ENCODE measurements around the gene OLA1. TPM values are rescaled to one million over a fixed set of nuclear protein-coding genes. Genes with fewer than 3 reads are reported as not detected.

OLA1 gene
- total RNA-seq, 1 donor from 2014 or later = 79.4 TPM

DNA sequence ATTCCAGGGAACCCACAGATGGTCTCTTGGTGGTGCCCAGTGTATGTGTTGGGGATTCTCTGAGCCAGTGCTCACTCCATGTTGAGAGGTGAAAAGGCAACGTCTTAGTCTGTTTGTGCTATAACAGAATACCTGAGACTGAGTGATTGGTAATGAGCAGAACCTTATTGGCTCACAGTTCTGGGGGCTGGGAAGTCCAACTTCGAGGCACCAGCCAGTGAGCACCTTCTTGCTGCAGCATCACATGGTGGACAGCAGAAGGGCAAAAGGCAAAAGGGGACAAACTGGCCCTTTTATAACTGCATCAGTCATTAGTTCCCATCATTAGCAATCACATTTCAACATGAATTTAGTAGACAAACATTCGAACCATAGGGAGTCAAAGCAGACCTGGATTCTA lies 202.2 kb downstream of the OLA1 start:
- Mint-ChIP-seq H3K9me3 (ENCODE audit: unreplicated experiment) (no peaks in the 10 kb centered on the region), H3K4me3 (ENCODE audit: unreplicated experiment) (no peak overlapping the region), H3K27ac (ENCODE audit: unreplicated experiment) (no peak overlapping the region), H3K27me3 (ENCODE audit: unreplicated experiment) (no peaks in the 10 kb centered on the region), H3K4me1 (ENCODE audit: unreplicated experiment) (peaks cover 2% of the 10 kb centered on the region), H3K36me3 (ENCODE audit: unreplicated experiment) (no peaks in the 10 kb centered on the region)
- no peak for DNase-seq (ENCODE audit: extremely low spot score, unreplicated experiment)
- TF ChIP-seq, protein P1, sequence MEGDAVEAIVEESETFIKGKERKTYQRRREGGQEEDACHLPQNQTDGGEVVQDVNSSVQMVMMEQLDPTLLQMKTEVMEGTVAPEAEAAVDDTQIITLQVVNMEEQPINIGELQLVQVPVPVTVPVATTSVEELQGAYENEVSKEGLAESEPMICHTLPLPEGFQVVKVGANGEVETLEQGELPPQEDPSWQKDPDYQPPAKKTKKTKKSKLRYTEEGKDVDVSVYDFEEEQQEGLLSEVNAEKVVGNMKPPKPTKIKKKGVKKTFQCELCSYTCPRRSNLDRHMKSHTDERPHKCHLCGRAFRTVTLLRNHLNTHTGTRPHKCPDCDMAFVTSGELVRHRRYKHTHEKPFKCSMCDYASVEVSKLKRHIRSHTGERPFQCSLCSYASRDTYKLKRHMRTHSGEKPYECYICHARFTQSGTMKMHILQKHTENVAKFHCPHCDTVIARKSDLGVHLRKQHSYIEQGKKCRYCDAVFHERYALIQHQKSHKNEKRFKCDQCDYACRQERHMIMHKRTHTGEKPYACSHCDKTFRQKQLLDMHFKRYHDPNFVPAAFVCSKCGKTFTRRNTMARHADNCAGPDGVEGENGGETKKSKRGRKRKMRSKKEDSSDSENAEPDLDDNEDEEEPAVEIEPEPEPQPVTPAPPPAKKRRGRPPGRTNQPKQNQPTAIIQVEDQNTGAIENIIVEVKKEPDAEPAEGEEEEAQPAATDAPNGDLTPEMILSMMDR (IDR thresholded peaks at IDR 0.05) = no peak

DNA sequence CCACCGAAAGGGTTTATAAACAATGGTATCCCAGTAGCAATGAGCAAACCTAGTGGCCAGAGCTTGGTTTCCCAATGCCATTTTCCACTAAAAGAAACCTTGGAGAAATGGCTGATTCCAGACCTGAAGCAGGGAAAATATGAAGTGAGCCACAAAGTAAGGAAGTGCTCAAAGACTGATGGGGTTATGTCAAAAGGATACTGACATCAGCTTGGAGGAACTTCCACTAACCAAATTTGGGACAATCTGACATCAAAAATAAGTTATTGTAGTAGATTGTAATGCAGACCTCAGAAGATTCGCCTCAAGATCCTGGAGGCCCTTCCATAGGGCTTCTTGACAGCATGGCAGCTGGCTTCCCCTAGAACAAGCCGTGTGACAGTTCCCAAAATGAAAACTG lies 203.8 kb downstream of the OLA1 start:
- no peak for DNase-seq (ENCODE audit: extremely low spot score, unreplicated experiment)
- Mint-ChIP-seq H3K27ac (ENCODE audit: unreplicated experiment) (no peak overlapping the region), H3K27me3 (ENCODE audit: unreplicated experiment) (no peaks in the 10 kb centered on the region), H3K36me3 (ENCODE audit: unreplicated experiment) (no peaks in the 10 kb centered on the region), H3K9me3 (ENCODE audit: unreplicated experiment) (no peaks in the 10 kb centered on the region), H3K4me3 (ENCODE audit: unreplicated experiment) (no peak overlapping the region), H3K4me1 (ENCODE audit: unreplicated experiment) (peaks cover 5% of the 10 kb centered on the region)
- TF ChIP-seq, protein P1 (IDR thresholded peaks at IDR 0.05) = no peak

DNA sequence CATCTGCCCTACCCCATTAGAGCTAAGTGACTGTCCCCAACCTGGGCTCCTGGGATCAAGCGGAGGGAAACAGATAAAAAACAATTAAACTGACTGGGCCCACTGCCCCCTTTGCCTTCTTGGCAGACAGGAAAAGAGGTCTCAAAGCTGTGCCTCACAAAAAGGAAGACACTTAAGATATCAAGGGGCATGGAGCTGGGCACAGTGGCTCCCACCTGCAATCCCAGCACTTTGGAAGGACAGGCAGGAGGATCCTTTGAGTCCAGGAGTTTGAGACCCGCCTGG lies 208.0 kb downstream of the OLA1 start:
- Mint-ChIP-seq H3K9me3 (ENCODE audit: unreplicated experiment) (no peaks in the 10 kb centered on the region), H3K27ac (ENCODE audit: unreplicated experiment) (no peak overlapping the region), H3K4me1 (ENCODE audit: unreplicated experiment) (peaks cover 29% of the 10 kb centered on the region), H3K27me3 (ENCODE audit: unreplicated experiment) (no peaks in the 10 kb centered on the region), H3K36me3 (ENCODE audit: unreplicated experiment) (no peaks in the 10 kb centered on the region), H3K4me3 (ENCODE audit: unreplicated experiment) (no peak overlapping the region)
- DNase-seq (ENCODE audit: extremely low spot score, unreplicated experiment) = no peak
- TF ChIP-seq, protein P1 (IDR thresholded peaks at IDR 0.05) = no peak

DNA sequence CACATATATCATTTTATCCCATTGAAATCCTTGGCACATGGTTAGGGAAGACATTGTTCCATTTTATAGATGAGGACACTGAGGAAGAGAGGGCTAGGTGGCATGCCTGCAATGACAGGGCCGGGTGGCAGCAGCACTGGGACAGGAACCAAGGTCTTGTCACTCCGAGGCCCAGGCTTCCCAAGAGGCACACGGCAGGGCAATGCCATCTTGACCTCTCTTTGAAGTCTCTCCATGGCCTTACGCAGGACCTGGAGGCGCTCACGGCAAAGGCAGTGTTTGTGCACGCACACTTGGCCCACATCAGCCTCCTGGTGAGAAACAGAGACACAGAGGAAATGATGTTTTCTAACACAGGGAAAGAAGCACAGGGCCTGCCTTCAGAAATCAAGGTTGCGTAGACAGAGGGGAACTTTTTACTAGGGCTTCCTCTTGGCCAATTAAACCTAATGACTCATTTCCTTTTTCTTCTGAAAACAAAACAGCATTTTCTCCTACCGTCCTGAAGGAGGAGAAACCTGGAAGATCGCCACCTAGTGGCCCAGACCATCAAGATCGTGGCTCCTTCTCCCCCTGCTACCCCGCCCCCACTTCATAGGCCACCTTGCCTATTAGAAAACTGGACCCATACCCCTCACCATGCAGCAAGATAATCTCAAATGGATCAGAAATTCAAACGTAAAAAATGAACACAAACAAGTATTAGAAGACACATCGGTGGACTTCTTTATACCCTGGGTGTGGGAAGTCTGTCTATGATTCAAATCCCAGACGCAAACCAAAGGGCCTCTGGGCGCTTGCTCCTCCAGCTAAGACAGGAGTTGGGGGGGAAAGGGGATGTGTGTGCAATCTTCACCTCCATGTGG lies 208.5 kb downstream of the OLA1 start:
- peak; percentile 91 for DNase-seq (ENCODE audit: extremely low spot score, unreplicated experiment)
- H3K27ac Mint-ChIP-seq (ENCODE audit: unreplicated experiment) = peak overlapping the region; percentile 85
- no peaks in the 10 kb centered on the region for H3K36me3 Mint-ChIP-seq (ENCODE audit: unreplicated experiment)
- peak overlapping the region; percentile 44 for H3K4me3 Mint-ChIP-seq (ENCODE audit: unreplicated experiment)
- TF ChIP-seq, protein P1 (IDR thresholded peaks at IDR 0.05) = peak; percentile 92
- H3K4me1 Mint-ChIP-seq (ENCODE audit: unreplicated experiment) = peaks cover 35% of the 10 kb centered on the region
- no peaks in the 10 kb centered on the region for H3K9me3 Mint-ChIP-seq (ENCODE audit: unreplicated experiment)
- no peaks in the 10 kb centered on the region for H3K27me3 Mint-ChIP-seq (ENCODE audit: unreplicated experiment)

DNA sequence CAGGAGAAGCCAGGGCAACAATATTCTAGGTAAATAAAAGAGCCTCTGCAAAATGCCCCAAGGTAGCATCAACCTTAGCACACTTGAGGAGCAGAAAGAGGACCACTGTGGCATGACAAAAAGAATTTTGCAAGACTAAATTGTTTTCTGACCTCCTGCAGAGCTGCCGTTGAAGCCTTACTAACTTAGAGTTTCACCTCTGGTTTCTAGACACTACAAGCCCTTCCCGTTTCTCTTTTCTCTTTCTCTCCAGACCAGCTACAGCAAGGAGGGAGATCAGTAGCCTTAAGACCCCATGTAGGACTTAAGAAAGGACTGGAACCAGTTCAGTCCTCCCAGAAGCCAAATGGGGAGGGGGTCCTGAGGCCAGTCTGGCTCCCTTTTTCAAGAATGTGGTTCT lies 209.9 kb downstream of the OLA1 start:
- TF ChIP-seq, protein P1 (IDR thresholded peaks at IDR 0.05) = no peak
- Mint-ChIP-seq H3K27ac (ENCODE audit: unreplicated experiment) (peak overlapping the region; percentile 56), H3K4me1 (ENCODE audit: unreplicated experiment) (peaks cover 35% of the 10 kb centered on the region)

More for the DNA sequence above, 209.9 kb downstream of the OLA1 start:
- H3K36me3 Mint-ChIP-seq (ENCODE audit: unreplicated experiment) = no peaks in the 10 kb centered on the region
- H3K27me3 Mint-ChIP-seq (ENCODE audit: unreplicated experiment) = no peaks in the 10 kb centered on the region
- no peak overlapping the region for H3K4me3 Mint-ChIP-seq (ENCODE audit: unreplicated experiment)
- DNase-seq (ENCODE audit: extremely low spot score, unreplicated experiment) = no peak
- no peaks in the 10 kb centered on the region for H3K9me3 Mint-ChIP-seq (ENCODE audit: unreplicated experiment)

Measured in osteocyte (in vitro differentiated cells).